Measurements from ENCODE around the gene COL8A2. TPM values are rescaled to one million over a fixed set of nuclear protein-coding genes. Genes with fewer than 3 reads are reported as not detected.

The COL8A2 gene
- total and polyA plus RNA-seq, 3 donors from 2014 or later, result 1.3 to 4.2 (median 2.0) TPM

DNA sequence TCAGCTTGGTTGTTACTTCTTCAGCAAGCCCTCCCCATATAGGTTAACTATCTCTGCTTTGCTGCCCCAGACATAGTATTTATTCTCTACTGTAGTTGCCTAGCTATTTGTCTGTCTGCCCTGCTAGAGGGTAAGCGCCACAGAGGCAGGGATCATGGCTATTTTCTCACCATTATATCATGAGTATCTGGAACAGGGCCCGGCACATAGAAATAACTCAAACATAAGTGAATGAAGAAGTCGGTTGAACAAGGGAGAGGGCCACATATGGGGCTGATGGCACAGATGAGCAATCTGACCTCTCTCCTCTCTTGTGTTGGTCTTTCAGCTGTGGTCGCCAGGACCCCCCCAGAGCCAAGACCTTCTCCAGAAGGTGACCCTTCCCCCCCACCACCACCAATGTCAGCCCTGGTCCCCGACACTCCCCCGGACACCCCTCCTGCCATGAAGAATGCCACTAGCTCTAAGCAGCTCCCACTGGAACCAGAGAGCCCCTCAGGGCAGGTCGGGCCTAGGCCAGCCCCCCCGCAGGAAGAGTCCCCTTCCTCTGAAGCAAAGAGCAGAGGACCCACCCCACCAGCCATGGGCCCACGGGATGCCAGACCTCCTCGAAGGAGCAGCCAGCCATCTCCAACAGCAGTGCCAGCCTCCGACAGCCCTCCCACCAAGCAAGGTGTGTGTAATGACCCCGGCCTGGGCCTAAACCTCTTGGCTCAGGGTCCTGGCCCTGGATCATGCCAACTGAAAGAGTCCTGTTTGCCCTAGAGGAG lies 45.8 kb upstream of the COL8A2 start:
- Histone ChIP-seq H3K27ac (no peak overlapping the region), H3K27me3 (no peaks in the 10 kb centered on the region), H3K36me3 (ENCODE audit: low read depth, missing control alignments) (no peaks in the 10 kb centered on the region), H3K4me1 (peaks cover 9% of the 10 kb centered on the region), H3K9me3 (no peaks in the 10 kb centered on the region), H3K4me3 (no peak overlapping the region)
- TF ChIP-seq, protein P1, sequence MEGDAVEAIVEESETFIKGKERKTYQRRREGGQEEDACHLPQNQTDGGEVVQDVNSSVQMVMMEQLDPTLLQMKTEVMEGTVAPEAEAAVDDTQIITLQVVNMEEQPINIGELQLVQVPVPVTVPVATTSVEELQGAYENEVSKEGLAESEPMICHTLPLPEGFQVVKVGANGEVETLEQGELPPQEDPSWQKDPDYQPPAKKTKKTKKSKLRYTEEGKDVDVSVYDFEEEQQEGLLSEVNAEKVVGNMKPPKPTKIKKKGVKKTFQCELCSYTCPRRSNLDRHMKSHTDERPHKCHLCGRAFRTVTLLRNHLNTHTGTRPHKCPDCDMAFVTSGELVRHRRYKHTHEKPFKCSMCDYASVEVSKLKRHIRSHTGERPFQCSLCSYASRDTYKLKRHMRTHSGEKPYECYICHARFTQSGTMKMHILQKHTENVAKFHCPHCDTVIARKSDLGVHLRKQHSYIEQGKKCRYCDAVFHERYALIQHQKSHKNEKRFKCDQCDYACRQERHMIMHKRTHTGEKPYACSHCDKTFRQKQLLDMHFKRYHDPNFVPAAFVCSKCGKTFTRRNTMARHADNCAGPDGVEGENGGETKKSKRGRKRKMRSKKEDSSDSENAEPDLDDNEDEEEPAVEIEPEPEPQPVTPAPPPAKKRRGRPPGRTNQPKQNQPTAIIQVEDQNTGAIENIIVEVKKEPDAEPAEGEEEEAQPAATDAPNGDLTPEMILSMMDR (IDR thresholded peaks at IDR 0.05), result no peak
- no peak for TF ChIP-seq POLR2A (IDR thresholded peaks at IDR 0.05)
- 83 to 85% methylated on average over 8 to 9 of the region's 12 CpGs for WGBS, 2 donors
- intact Hi-C loops (cut with DNase I; ENCODE audit: low total_unique reads), result no loop called here
- no peak for DNase-seq

DNA sequence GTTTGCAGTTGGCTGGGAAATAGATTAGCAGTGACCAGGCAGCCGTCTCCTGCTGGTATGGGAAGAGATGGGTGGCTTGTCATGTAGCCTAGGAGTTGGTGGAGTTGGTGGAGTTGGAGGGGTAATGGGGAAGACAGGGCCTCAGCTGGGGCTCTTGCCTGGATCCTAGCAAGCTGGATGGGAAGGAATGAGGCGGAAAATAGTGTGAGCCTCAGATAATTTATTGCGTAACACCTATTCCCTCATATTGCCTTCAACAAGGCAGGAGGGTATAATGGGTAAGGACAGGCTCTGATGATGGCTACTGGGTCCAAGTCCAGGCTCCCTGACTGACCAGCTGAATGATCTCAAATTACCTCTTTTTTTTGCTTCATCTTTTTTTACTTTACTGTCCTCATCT lies 43.5 kb upstream of the COL8A2 start:
- Histone ChIP-seq H3K9me3 (no peaks in the 10 kb centered on the region), H3K27me3 (no peaks in the 10 kb centered on the region), H3K27ac (no peak overlapping the region), H3K4me3 (no peak overlapping the region), H3K4me1 (peaks cover under 1% of the 10 kb centered on the region), H3K36me3 (ENCODE audit: low read depth, missing control alignments) (no peaks in the 10 kb centered on the region)
- TF ChIP-seq, protein P1 (IDR thresholded peaks at IDR 0.05), result no peak
- no peak for TF ChIP-seq POLR2A (IDR thresholded peaks at IDR 0.05)
- DNase-seq, result no peak
- 88 to 91% methylated on average over 3 of the region's 3 CpGs for WGBS, 2 donors
- intact Hi-C loops (cut with DNase I; ENCODE audit: low total_unique reads), result no loop called here

DNA sequence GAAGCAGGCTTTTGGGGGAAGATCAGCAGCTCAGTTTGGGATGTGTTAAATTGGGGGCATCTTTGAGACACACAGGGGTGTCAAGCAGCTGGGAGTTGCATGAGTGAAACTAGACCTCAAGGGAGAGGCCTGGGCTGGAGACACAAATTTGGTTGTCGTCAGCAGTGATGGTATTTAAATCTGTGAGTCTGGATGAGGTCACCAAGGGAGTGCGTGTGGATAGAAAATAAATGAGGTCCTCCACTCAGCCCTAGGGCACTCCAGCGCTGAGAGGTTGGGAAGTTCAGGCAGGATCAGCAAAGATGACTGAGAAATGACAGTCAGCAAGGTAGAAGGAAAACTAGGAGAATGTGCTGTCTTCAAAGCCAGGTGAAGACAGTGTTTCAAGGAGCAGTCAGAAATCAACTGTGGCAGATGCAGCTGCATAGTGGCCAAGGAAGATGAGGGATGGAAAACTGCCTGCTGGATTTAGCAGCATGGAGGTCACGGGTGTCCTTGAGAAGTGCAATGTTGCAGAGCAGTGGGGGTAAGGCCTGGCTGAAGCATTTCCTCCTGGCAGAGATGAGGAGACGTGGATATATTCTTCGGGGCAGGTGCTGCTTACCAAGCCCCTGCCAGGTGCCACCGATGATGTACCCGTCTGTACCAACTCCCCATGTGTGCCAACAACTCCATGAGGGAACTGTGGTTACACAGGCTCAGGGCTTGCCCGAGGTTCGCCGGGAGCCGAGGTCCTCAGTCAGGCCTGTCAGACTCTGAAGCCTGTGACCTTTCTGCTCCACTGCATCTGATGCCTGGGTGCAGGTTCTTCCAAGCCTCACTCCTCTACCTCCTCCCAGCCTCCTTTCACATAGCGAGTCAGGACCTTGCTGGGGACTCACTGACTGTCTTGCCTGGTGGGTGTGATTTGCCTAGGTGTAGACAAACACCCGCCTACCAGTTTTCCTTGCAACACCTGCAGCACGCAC lies 42.2 kb upstream of the COL8A2 start:
- no peak for TF ChIP-seq POLR2A (IDR thresholded peaks at IDR 0.05)
- TF ChIP-seq, protein P1 (IDR thresholded peaks at IDR 0.05), result no peak
- intact Hi-C loops (cut with DNase I; ENCODE audit: low total_unique reads), result no loop called here
- no peak overlapping the region for H3K27ac ChIP-seq
- no peaks in the 10 kb centered on the region for H3K27me3 ChIP-seq
- no peaks in the 10 kb centered on the region for H3K36me3 ChIP-seq (ENCODE audit: low read depth, missing control alignments)
- WGBS, 2 donors, result 68 to 69% methylated on average over 13 to 15 of the region's 15 CpGs
- no peak for DNase-seq
- peaks cover 8% of the 10 kb centered on the region for H3K4me1 ChIP-seq
- H3K4me3 ChIP-seq, result no peak overlapping the region
- H3K9me3 ChIP-seq, result no peaks in the 10 kb centered on the region

DNA sequence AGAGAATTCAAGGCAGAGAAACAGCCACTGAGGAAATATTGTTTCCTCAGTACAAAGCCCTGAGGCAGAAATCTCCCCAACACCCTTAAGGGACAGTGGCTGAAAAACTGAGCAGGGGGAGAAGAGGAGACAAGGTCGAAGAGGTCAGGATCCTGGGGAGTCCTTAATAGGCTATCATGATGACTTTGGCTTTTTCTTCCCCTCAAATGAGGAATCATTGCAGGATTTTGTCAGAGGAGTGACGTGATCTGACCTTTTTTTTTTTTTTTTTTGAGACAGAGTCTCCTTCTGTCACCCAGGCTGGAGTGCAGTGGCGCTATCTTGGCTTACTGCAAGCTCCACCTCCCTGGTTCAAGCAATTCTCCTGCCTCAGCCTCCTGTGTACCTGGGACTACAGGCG lies 41.1 kb upstream of the COL8A2 start:
- Histone ChIP-seq H3K27ac (no peak overlapping the region), H3K4me1 (peaks cover 18% of the 10 kb centered on the region), H3K4me3 (no peak overlapping the region), H3K9me3 (no peaks in the 10 kb centered on the region), H3K36me3 (ENCODE audit: low read depth, missing control alignments) (no peaks in the 10 kb centered on the region), H3K27me3 (no peaks in the 10 kb centered on the region)
- intact Hi-C loops (cut with DNase I; ENCODE audit: low total_unique reads), result no loop called here
- 70 to 73% methylated on average over 4 of the region's 4 CpGs for WGBS, 2 donors
- TF ChIP-seq, protein P1 (IDR thresholded peaks at IDR 0.05), result no peak
- DNase-seq, result no peak

Measured in testis (tissue), 3 donors.